ENCODE results near the gene ZC3H12D. TPM values are rescaled to one million over a fixed set of nuclear protein-coding genes. Genes with fewer than 3 reads are reported as not detected.

The ZC3H12D gene
- total and polyA plus RNA-seq, 2 of the 13 experiments (the other 11 are each of a cell fraction or from before 2014, with no cell fraction given) = 1.2 to 2.7 TPM

DNA sequence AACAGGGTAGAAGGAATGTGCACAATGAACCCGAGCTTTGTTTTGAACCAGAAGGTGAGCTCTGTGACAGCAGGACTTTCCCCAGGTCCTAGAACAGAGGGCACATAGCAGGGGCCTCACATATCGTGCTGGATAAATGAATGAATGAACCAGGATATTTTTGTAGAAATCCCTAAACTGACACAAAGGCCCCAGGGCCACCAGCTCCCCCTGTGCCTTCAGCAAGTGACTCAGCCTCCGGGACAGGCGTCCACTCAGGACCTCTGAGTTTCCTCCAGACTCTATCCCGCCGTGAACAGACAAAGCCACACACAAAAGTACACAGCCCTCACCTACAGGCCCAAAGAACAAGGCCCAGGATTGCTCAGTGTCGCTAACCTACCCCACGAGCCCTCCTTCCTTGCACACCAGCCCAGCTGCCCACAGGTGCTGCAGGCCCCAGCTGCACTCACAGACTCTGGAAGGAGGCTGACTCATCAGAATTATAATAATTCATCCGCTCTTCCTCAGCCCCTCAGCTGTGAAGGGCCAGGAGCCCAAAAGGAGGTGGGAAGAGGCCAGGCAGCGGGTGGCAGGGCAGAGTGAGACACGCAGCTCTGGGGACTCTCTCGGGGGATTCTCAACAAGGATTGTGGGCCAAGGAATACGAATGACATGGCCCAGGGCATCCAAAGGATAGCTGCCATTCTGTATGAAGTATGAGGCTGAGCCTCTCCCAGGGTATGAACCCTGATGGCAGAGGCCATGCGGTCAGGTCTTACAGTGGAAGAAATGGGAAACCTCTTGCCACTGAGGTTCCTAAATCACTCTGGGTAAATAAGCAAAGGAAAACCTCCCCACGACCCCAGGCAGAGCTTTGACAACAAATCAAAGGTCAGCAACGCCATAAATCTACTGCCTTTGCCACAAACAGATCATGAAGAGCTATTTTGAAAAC is 43.8 kb downstream of the ZC3H12D start (continued):
- TF ChIP-seq, protein P1, sequence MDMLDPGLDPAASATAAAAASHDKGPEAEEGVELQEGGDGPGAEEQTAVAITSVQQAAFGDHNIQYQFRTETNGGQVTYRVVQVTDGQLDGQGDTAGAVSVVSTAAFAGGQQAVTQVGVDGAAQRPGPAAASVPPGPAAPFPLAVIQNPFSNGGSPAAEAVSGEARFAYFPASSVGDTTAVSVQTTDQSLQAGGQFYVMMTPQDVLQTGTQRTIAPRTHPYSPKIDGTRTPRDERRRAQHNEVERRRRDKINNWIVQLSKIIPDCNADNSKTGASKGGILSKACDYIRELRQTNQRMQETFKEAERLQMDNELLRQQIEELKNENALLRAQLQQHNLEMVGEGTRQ (IDR thresholded peaks at IDR 0.05; ENCODE audit: low read depth, low read length) = no peak
- TF ChIP-seq, protein P1 (CRISPR knock-in tag; IDR thresholded peaks at IDR 0.05; ENCODE audit: borderline replicate concordance) = no peak
- TF ChIP-seq DNMT3B (CRISPR knock-in tag; conservative IDR thresholded peaks at IDR 0.05) = no peak
- TF ChIP-seq, protein P2, sequence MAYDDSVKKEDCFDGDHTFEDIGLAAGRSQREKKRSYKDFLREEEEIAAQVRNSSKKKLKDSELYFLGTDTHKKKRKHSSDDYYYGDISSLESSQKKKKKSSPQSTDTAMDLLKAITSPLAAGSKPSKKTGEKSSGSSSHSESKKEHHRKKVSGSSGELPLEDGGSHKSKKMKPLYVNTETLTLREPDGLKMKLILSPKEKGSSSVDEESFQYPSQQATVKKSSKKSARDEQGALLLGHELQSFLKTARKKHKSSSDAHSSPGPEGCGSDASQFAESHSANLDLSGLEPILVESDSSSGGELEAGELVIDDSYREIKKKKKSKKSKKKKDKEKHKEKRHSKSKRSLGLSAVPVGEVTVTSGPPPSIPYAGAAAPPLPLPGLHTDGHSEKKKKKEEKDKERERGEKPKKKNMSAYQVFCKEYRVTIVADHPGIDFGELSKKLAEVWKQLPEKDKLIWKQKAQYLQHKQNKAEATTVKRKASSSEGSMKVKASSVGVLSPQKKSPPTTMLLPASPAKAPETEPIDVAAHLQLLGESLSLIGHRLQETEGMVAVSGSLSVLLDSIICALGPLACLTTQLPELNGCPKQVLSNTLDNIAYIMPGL (CRISPR knock-in tag; IDR thresholded peaks at IDR 0.05; ENCODE audit: borderline replicate concordance in 1 of 2, low read depth in 1 of 2) = no peak
- TF ChIP-seq, protein P3, sequence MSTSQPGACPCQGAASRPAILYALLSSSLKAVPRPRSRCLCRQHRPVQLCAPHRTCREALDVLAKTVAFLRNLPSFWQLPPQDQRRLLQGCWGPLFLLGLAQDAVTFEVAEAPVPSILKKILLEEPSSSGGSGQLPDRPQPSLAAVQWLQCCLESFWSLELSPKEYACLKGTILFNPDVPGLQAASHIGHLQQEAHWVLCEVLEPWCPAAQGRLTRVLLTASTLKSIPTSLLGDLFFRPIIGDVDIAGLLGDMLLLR (CRISPR knock-in tag; IDR thresholded peaks at IDR 0.05) = no peak
- no peak for TF ChIP-seq SOX5 (CRISPR knock-in tag; IDR thresholded peaks at IDR 0.05; ENCODE audit: borderline replicate concordance)
- TF ChIP-seq ATF7-NPFF (CRISPR knock-in tag; IDR thresholded peaks at IDR 0.05; ENCODE audit: low read depth) = no peak
- TF ChIP-seq ZNF720 (CRISPR knock-in tag; IDR thresholded peaks at IDR 0.05) = no peak
- no peak for TF ChIP-seq ISX (CRISPR knock-in tag; conservative IDR thresholded peaks at IDR 0.05)
- no peak for TF ChIP-seq RELA (CRISPR knock-in tag; IDR thresholded peaks at IDR 0.05)
- TF ChIP-seq, protein P4, sequence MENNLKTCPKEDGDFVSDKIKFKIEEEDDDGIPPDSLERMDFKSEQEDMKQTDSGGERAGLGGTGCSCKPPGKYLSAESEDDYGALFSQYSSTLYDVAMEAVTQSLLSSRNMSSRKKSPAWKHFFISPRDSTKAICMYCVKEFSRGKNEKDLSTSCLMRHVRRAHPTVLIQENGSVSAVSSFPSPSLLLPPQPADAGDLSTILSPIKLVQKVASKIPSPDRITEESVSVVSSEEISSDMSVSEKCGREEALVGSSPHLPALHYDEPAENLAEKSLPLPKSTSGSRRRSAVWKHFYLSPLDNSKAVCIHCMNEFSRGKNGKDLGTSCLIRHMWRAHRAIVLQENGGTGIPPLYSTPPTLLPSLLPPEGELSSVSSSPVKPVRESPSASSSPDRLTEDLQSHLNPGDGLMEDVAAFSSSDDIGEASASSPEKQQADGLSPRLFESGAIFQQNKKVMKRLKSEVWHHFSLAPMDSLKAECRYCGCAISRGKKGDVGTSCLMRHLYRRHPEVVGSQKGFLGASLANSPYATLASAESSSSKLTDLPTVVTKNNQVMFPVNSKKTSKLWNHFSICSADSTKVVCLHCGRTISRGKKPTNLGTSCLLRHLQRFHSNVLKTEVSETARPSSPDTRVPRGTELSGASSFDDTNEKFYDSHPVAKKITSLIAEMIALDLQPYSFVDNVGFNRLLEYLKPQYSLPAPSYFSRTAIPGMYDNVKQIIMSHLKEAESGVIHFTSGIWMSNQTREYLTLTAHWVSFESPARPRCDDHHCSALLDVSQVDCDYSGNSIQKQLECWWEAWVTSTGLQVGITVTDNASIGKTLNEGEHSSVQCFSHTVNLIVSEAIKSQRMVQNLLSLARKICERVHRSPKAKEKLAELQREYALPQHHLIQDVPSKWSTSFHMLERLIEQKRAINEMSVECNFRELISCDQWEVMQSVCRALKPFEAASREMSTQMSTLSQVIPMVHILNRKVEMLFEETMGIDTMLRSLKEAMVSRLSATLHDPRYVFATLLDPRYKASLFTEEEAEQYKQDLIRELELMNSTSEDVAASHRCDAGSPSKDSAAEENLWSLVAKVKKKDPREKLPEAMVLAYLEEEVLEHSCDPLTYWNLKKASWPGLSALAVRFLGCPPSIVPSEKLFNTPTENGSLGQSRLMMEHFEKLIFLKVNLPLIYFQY (CRISPR knock-in tag; IDR thresholded peaks at IDR 0.05; ENCODE audit: borderline replicate concordance) = no peak
- no peak for TF ChIP-seq ZNF441 (CRISPR knock-in tag; IDR thresholded peaks at IDR 0.05; ENCODE audit: borderline replicate concordance)
- TF ChIP-seq ZBTB8A (CRISPR knock-in tag; IDR thresholded peaks at IDR 0.05; ENCODE audit: borderline replicate concordance, low read depth) = no peak
- TF ChIP-seq SALL2 (CRISPR knock-in tag; IDR thresholded peaks at IDR 0.05) = no peak
- TF ChIP-seq ZNF138 (CRISPR knock-in tag; IDR thresholded peaks at IDR 0.05; ENCODE audit: low read depth) = no peak
- TF ChIP-seq JUND (CRISPR knock-in tag; IDR thresholded peaks at IDR 0.05) = no peak
- no peak for TF ChIP-seq ZNF124 (CRISPR knock-in tag; IDR thresholded peaks at IDR 0.05)
- TF ChIP-seq, protein P5, sequence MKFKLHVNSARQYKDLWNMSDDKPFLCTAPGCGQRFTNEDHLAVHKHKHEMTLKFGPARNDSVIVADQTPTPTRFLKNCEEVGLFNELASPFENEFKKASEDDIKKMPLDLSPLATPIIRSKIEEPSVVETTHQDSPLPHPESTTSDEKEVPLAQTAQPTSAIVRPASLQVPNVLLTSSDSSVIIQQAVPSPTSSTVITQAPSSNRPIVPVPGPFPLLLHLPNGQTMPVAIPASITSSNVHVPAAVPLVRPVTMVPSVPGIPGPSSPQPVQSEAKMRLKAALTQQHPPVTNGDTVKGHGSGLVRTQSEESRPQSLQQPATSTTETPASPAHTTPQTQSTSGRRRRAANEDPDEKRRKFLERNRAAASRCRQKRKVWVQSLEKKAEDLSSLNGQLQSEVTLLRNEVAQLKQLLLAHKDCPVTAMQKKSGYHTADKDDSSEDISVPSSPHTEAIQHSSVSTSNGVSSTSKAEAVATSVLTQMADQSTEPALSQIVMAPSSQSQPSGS (CRISPR knock-in tag; IDR thresholded peaks at IDR 0.05) = no peak

Measured in HepG2 (cell line).